GM23248 (cell line): ENCODE data around the gene NPR2. TPM values are rescaled to one million over a fixed set of nuclear protein-coding genes. Genes with fewer than 3 reads are reported as not detected.
A peak's percentile ranks its signal among the peaks of the same experiment; 100 is the strongest.

Source experiments
- DNase-seq: peaks from one replicate; pipeline ENCODE4 v3.0.0-alpha.2; 2015
- H2AFZ ChIP-seq: fragments of 200-600 bp; sonication (generic); 2 replicates; pipeline ENCODE4 v1.6.1; 2016; ENCODE audit warnings: antibody characterized with exemption
- H3F3A ChIP-seq: fragments of 200-600 bp; sonication (generic); 2 replicates; pipeline ENCODE4 v1.6.1; 2016; ENCODE audit warnings: mild to moderate bottlenecking, antibody characterized with exemption, mixed run types; ENCODE audit not compliant: insufficient read depth
- H3K27ac ChIP-seq: fragments of 200-600 bp; sonication (generic); 2 replicates; pipeline ENCODE4 v1.5.1; 2016; ENCODE audit warnings: mild to moderate bottlenecking
- H3K27me3 ChIP-seq: fragments of 200-600 bp; sonication (generic); replicated peaks from 2 replicates; pipeline ENCODE4 v1.6.1; 2016; ENCODE audit warnings: mild to moderate bottlenecking; ENCODE audit not compliant: insufficient read depth
- H3K36me3 ChIP-seq: fragments of 200-600 bp; sonication (generic); 2 replicates; pipeline ENCODE4 v1.6.1; 2016; ENCODE audit warnings: low read depth, mild to moderate bottlenecking
- H3K4me1 ChIP-seq: fragments of 200-600 bp; sonication (generic); 2 replicates; pipeline ENCODE4 v1.6.1; 2016; ENCODE audit warnings: mild to moderate bottlenecking; ENCODE audit not compliant: insufficient read depth
- H3K4me2 ChIP-seq: fragments of 200-600 bp; sonication (generic); one replicate; pipeline ENCODE4 v1.6.1; 2016; ENCODE audit warnings: mild to moderate bottlenecking; ENCODE audit not compliant: unreplicated experiment
- H3K4me3 ChIP-seq: fragments of 200-600 bp; sonication (generic); 2 replicates; pipeline ENCODE4 v1.5.1; 2016; ENCODE audit warnings: mild to moderate bottlenecking
- H3K79me2 ChIP-seq: fragments of 200-600 bp; sonication (generic); 2 replicates; pipeline ENCODE4 v1.6.1; 2016; ENCODE audit warnings: mild to moderate bottlenecking; ENCODE audit not compliant: insufficient read depth
- H3K9ac ChIP-seq: fragments of 200-600 bp; sonication (generic); 2 replicates; pipeline ENCODE4 v1.6.1; 2016; ENCODE audit warnings: mild to moderate bottlenecking
- H3K9me2 ChIP-seq: fragments of 200-600 bp; sonication (generic); 2 replicates; pipeline ENCODE4 v1.6.1; 2016; ENCODE audit warnings: mixed run types, mild to moderate bottlenecking, moderate library complexity; ENCODE audit not compliant: insufficient read depth
- H3K9me3 ChIP-seq: fragments of 200-600 bp; sonication (generic); one replicate; pipeline ENCODE4 v1.6.1; 2017; ENCODE audit warnings: low read depth
- H4K20me1 ChIP-seq: fragments of 200-600 bp; sonication (generic); 2 replicates; pipeline ENCODE4 v1.6.0; 2016; ENCODE audit not compliant: insufficient read depth
- EZH2 ChIP-seq: fragments of 200-600 bp; sonication (generic); IDR thresholded peaks from 2 replicates; pipeline ENCODE4 v1.6.1; 2018; ENCODE audit warnings: antibody characterized with exemption, mild to moderate bottlenecking; ENCODE audit not compliant: insufficient read depth, poor library complexity, severe bottlenecking
- EZH2phosphoT487 ChIP-seq: fragments of 200-600 bp; sonication (generic); IDR thresholded peaks from 2 replicates; pipeline ENCODE4 v1.6.1; 2018; ENCODE audit warnings: antibody characterized with exemption, moderate library complexity, mild to moderate bottlenecking, low read depth; ENCODE audit not compliant: insufficient read depth
- WGBS, 2 experiments: methylation state at CpG; one replicate each; pipeline ENCODE4 v1.1.6; 2015 to 2017; ENCODE audit warnings: low lambda C conversion rate in 2 of 2, low coverage in 1 of 2; ENCODE audit errors: missing lambda C conversion rate in 2 of 2; 5-methylcytosine and 5-hydroxymethylcytosine counted together
- in situ Hi-C: fragments of 300-500 bp; cut with MboI; formaldehyde crosslinking; loops from 2 replicates; pipeline ENCODE4 v1.15.0; 2020
- polyA plus RNA-seq: library from polyadenylated mRNA; unstranded; fragments of >200 nt; fragmentation: Nextera tagmentation; extraction: Ambion mirVana; gene quantifications from 2 replicates; pipeline ENCODE4 v1.2.1, GENCODE V29; 2016
- total RNA-seq: library from RNA; depleted of rRNA; stranded (reverse); fragments of >200 nt; shearing (Covaris generic); gene quantifications from 2 replicates; pipeline ENCODE4 v1.2.3, GENCODE V29; 2014

Gene NPR2
- total and polyA plus RNA-seq, 2 experiments from 2014 or later = 11.8 to 26.9 TPM

DNA sequence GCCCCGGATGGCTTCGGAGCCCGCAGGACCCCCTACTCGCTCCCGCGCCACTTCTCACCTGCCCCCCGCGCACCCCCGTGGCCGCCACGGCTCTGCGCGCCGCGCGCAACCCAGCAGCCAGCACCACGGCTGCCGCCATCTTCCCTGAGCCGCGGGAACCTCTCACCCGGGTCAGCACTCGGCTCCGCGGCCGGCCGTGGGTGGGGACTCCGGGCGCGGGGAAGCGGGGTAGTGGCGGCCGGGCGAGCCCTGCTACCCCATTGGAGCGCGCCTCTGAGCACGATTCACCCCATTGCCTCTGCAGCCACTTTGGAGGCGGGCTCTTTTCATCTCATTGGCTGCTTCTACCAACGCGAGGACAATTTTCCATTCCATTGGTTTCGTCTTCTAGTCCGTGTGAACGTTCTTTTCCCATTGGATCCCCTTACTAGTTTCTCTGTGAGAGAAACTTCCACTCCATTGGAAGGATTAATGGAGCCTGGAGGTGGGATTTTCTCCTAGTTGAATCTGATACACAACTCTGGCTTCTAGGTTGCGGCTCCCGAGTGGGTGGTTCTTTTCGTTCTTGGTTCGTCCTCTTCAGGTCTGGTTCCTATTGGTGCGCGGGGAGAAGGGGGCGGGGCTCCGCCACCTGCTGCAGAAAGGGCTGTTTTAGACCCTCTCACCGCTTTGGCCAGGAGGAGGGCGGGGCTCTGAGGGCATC lies 23.6 kb downstream of the NPR2 start, which contains the start of gene HINT2:
Gene HINT2 (minus strand): TSS at position 202 of the 703 bp plus-strand sequence. CDS start 63 bp downstream, at position 139.
- TF ChIP-seq EZH2phosphoT487 = no peak
- no peak for TF ChIP-seq EZH2
- Histone ChIP-seq H3F3A (peaks cover 16% of the 10 kb centered on the region), H3K27ac (peak within 1 kb of the TSS; percentile 78), H3K9ac (peak within 1 kb of the TSS; percentile 87), H3K4me2 (peak within 1 kb of the TSS; percentile 82), H3K4me1 (peaks cover 10% of the 10 kb centered on the region), H3K4me3 (peak within 1 kb of the TSS; percentile 81), H3K79me2 (no peaks in the 10 kb centered on the region), H4K20me1 (no peaks in the 10 kb centered on the region), H3K9me3 (no peaks in the 10 kb centered on the region), H3K9me2 (no peaks in the 10 kb centered on the region), H3K27me3 (no peaks in the 10 kb centered on the region), H3K36me3 (no peaks in the 10 kb centered on the region), H2AFZ (peak within 1 kb of the TSS; percentile 88)
- in situ Hi-C loops = no loop called here
- peak; percentile 99 for DNase-seq
- WGBS, 2 experiments = 1% methylated on average over 35 to 38 of the region's 52 CpGs

- Histone ChIP-seq H3K9me2 (no peaks in the 10 kb centered on the region), H3K9ac (no peak overlapping the region), H3K27me3 (no peaks in the 10 kb centered on the region), H4K20me1 (no peaks in the 10 kb centered on the region), H3K4me2 (no peak overlapping the region), H3K9me3 (no peaks in the 10 kb centered on the region), H3K4me1 (peaks cover 17% of the 10 kb centered on the region), H2AFZ (no peak overlapping the region), H3K4me3 (no peak overlapping the region), H3K27ac (no peak overlapping the region), H3K79me2 (no peaks in the 10 kb centered on the region), H3K36me3 (no peaks in the 10 kb centered on the region), H3F3A (peaks cover 23% of the 10 kb centered on the region)
- TF ChIP-seq EZH2phosphoT487 (no peak), EZH2 (no peak)
- DNase-seq = no peak
- WGBS, 2 experiments = 30 to 40% methylated on average over 1 of the region's 1 CpG
- in situ Hi-C loops = no loop called here
Measured at GRCh38 chr9:35816708-35817107, 25.3 kb downstream of the NPR2 start.

GRCh38 chr9:35818341-35818740 lies 26.9 kb downstream of the NPR2 start:
- peaks cover 23% of the 10 kb centered on the region for H3F3A ChIP-seq
- in situ Hi-C loops = no loop called here

DNA sequence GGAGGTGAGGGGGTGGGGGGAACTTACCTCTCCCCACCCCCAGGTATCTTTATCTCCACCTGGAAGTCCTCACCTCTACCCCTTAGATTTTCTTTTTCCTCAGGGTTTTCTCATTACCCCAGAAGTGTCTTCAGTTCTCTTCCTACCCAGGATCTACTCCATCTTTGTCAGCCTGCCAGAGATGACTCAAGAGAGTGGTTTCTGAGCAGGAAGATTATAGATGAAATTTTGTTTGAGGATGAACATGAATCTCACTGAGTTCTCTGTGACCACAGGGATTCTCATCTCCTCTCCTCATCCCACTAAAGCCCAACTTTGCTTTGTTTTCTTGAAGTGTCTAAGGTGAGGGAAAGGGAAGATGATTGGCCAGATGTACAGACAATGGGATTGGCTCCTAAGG lies 28.7 kb downstream of the NPR2 start:
- Histone ChIP-seq H3K9me3 (no peaks in the 10 kb centered on the region), H2AFZ (no peak overlapping the region; the same call in 1 of the 2 replicates)
- in situ Hi-C loops = no loop called here

More at GRCh38 chr9:35818341-35818740, 26.9 kb downstream of the NPR2 start:
- Histone ChIP-seq H3K36me3 (no peaks in the 10 kb centered on the region), H4K20me1 (no peaks in the 10 kb centered on the region), H3K9me3 (no peaks in the 10 kb centered on the region), H3K9ac (no peak overlapping the region), H3K9me2 (no peaks in the 10 kb centered on the region), H3K79me2 (no peaks in the 10 kb centered on the region), H3K4me3 (no peak overlapping the region), H2AFZ (no peak overlapping the region), H3K4me2 (no peak overlapping the region), H3K4me1 (peaks cover 17% of the 10 kb centered on the region), H3K27me3 (no peaks in the 10 kb centered on the region), H3K27ac (no peak overlapping the region)
- TF ChIP-seq EZH2 = no peak
- no peak for TF ChIP-seq EZH2phosphoT487
- no peak for DNase-seq
- WGBS, 2 experiments = 68 to 75% methylated on average over 3 of the region's 3 CpGs

DNA sequence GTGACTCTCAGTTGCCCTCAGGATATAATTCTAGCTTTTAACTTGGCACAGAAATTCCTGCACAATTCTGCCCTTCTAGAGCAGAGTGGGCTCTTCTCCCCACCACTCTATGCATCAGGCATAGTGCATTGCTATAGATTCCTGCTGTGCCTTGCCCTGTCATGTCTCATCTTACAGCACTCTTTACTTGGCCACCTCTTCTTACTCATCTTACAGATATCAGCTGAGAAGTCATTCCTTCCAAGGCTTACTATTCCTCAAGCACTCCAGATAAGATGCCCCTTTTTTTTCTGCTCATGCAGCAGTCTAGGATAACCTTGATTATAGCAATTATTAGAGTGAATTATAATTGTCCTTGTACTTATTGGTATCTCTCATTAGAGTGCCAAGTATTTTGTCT lies 31.5 kb downstream of the NPR2 start:
- no peaks in the 10 kb centered on the region for H4K20me1 ChIP-seq
- no peaks in the 10 kb centered on the region for H3K9me2 ChIP-seq
- no peak overlapping the region for H3K4me2 ChIP-seq
- no peak overlapping the region for H2AFZ ChIP-seq
- H3K36me3 ChIP-seq = no peaks in the 10 kb centered on the region
- no peak for TF ChIP-seq EZH2
- H3K79me2 ChIP-seq = no peaks in the 10 kb centered on the region
- peaks cover 26% of the 10 kb centered on the region for H3K4me1 ChIP-seq
- H3K9me3 ChIP-seq = no peaks in the 10 kb centered on the region
- H3K9ac ChIP-seq = no peak overlapping the region
- in situ Hi-C loops = no loop called here
- H3F3A ChIP-seq = peaks cover 21% of the 10 kb centered on the region
- no peak overlapping the region for H3K27ac ChIP-seq
- peak; percentile 9 for DNase-seq
- H3K27me3 ChIP-seq = no peaks in the 10 kb centered on the region
- H3K4me3 ChIP-seq = no peak overlapping the region

More for the DNA sequence above, 28.7 kb downstream of the NPR2 start:
- peak; percentile 93 for DNase-seq
- Histone ChIP-seq H3K4me2 (no peak overlapping the region), H3K27ac (no peak overlapping the region), H3K9ac (no peak overlapping the region), H3K4me3 (no peak overlapping the region), H3K9me2 (no peaks in the 10 kb centered on the region), H4K20me1 (no peaks in the 10 kb centered on the region), H3K4me1 (peaks cover 12% of the 10 kb centered on the region), H3K79me2 (no peaks in the 10 kb centered on the region), H3K36me3 (no peaks in the 10 kb centered on the region), H3F3A (peaks cover 13% of the 10 kb centered on the region), H3K27me3 (no peaks in the 10 kb centered on the region)
- TF ChIP-seq EZH2phosphoT487 (no peak), EZH2 (no peak)
